ENCODE results near the gene SNX25.

SNX25 gene

GRCh38 chr4:185296665-185297460, 87.5 kb downstream of the SNX25 start:
- no peak overlapping the region for H3K4me3 ChIP-seq (ENCODE audit: low read depth, low read length)
- no peak for DNase-seq (ENCODE audit: low read depth)
- TF ChIP-seq CTCF (IDR thresholded peaks at IDR 0.05; ENCODE audit: insufficient read depth, low read depth, low read length, missing control alignments), result no peak

GRCh38 chr4:185298728-185299430, 89.5 kb downstream of the SNX25 start:
- no peak for TF ChIP-seq CTCF (IDR thresholded peaks at IDR 0.05; ENCODE audit: insufficient read depth, low read depth, low read length, missing control alignments)
- no peak for DNase-seq (ENCODE audit: low read depth)
- no peak overlapping the region for H3K4me3 ChIP-seq (ENCODE audit: low read depth, low read length)

- TF ChIP-seq CTCF (IDR thresholded peaks at IDR 0.05; ENCODE audit: insufficient read depth, low read depth, low read length, missing control alignments), result no peak
- no peak for DNase-seq (ENCODE audit: low read depth)
- H3K4me3 ChIP-seq (ENCODE audit: low read depth, low read length), result no peak overlapping the region
Observed at GRCh38 chr4:185304541-185304940, 95.1 kb downstream of the SNX25 start.

GRCh38 chr4:185304944-185305690, 95.7 kb downstream of the SNX25 start:
- peak; percentile 75 for TF ChIP-seq CTCF (IDR thresholded peaks at IDR 0.05; ENCODE audit: insufficient read depth, low read depth, low read length, missing control alignments)
- H3K4me3 ChIP-seq (ENCODE audit: low read depth, low read length), result no peak overlapping the region
- peak; percentile 88 for DNase-seq (ENCODE audit: low read depth)

GRCh38 chr4:185305979-185306442, 96.6 kb downstream of the SNX25 start:
- no peak for TF ChIP-seq CTCF (IDR thresholded peaks at IDR 0.05; ENCODE audit: insufficient read depth, low read depth, low read length, missing control alignments)
- H3K4me3 ChIP-seq (ENCODE audit: low read depth, low read length), result no peak overlapping the region
- no peak for DNase-seq (ENCODE audit: low read depth)

- H3K4me3 ChIP-seq (ENCODE audit: low read depth, low read length), result no peak overlapping the region
- TF ChIP-seq CTCF (IDR thresholded peaks at IDR 0.05; ENCODE audit: insufficient read depth, low read depth, low read length, missing control alignments), result no peak
- DNase-seq (ENCODE audit: low read depth), result peak; percentile 97
Observed at GRCh38 chr4:185307136-185307950, 97.9 kb downstream of the SNX25 start.

All from GM12865 (cell line).